GM19372 (cell line): ENCODE results near the gene SELENOT.

ENCODE experiments used
- ATAC-seq: cut with Tn5 transposase; IDR thresholded peaks from one replicate; pipeline ENCODE4 v1.9.1; 2021; ENCODE audit warnings: mild to moderate bottlenecking, low read depth, moderate library complexity; ENCODE audit not compliant: unreplicated experiment

The SELENOT gene

DNA sequence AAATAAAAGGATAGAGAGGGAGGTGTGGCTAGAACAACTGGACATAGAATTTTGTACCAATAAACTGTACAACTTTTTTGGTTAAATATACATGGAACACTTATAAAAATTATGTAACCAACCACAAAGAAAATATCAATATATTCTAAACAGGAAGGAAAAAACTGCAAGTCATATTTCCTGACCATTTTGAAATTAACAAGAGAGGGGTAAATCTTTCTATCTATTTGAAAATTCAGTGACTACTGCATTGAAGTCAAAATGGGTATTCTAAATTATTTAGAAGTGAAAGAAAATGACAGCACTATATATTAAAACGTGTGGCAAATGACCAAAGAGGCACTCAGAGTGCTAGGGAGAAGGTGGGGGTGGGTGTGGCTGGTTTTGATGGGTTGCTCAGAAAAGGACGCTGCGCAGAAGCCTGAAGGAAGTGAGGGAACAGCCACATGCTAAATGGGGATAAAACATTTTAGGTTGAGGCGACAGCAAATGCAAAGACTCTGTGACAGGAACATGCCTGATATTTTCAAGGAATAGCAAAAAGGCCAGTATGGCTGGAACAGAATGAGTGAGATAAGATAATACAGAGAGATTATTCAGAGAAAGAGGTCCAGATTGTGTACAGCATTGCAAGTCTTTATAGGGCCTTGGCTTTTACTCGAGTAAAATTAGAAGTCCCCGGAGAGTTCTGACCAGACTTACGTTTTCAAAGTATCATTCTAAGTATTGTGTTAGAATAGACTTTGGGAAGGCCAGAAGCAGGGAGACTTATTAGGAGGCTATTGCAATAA is 59.5 kb downstream of the SELENOT start:
- no peak for ATAC-seq

- no peak for ATAC-seq
These were observed 60.3 kb downstream of the SELENOT start for GRCh38 chr3:150663461-150663860.

- ATAC-seq, result no peak
These were observed 63.0 kb downstream of the SELENOT start for GRCh38 chr3:150666167-150666566.

DNA sequence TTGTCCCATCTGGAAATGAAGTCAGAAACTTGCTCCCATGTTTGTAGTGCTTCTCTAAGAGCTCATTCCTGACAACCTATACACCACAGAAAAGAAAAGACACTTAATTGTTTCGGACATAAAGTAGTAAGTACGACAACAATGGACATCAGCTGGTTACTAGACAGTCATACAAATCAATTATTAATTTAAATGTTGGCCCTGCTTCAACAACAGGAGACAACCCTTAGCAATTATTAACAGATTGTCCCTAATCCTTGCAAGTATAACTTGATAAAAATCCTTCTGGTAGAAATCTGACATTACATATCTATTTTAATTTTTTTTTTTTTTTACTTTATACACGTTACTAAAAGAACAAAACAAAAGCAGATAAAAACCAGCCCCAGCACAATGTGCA is 70.8 kb downstream of the SELENOT start:
- ATAC-seq, result no peak

GRCh38 chr3:150675587-150675986 is 72.5 kb downstream of the SELENOT start:
- no peak for ATAC-seq
